LNCAP (cell line): ENCODE measurements around the gene KLC3.

ENCODE experiments used
- TF ChIP-seq, protein P1 (sequence below): fragments of 450-650 bp; IDR thresholded peaks from 2 replicates; pipeline ENCODE4 v1.5.1; 2017; ENCODE audit warnings: mild to moderate bottlenecking

Gene KLC3

DNA sequence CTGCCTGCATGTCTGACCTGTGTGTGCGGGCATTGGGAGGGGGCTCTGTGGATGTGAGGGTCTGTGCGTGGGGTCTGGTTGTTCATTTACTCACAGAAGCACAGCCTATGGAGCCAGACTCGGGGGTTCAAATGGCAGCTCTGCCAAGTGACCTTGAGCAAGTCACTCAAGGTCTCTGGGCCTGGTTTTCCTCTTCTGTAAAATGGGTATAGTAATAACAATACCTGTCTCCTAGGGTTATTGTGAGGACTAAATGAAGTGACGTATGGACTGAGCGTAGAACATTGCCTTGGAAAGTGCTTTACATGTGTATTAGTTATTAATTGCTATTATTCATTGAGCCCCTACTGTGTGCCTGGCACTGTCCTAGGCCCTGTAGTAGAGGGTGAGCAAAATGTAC, 42.3 kb upstream of the KLC3 start:
- TF ChIP-seq, protein P1, sequence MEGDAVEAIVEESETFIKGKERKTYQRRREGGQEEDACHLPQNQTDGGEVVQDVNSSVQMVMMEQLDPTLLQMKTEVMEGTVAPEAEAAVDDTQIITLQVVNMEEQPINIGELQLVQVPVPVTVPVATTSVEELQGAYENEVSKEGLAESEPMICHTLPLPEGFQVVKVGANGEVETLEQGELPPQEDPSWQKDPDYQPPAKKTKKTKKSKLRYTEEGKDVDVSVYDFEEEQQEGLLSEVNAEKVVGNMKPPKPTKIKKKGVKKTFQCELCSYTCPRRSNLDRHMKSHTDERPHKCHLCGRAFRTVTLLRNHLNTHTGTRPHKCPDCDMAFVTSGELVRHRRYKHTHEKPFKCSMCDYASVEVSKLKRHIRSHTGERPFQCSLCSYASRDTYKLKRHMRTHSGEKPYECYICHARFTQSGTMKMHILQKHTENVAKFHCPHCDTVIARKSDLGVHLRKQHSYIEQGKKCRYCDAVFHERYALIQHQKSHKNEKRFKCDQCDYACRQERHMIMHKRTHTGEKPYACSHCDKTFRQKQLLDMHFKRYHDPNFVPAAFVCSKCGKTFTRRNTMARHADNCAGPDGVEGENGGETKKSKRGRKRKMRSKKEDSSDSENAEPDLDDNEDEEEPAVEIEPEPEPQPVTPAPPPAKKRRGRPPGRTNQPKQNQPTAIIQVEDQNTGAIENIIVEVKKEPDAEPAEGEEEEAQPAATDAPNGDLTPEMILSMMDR, result no peak

DNA sequence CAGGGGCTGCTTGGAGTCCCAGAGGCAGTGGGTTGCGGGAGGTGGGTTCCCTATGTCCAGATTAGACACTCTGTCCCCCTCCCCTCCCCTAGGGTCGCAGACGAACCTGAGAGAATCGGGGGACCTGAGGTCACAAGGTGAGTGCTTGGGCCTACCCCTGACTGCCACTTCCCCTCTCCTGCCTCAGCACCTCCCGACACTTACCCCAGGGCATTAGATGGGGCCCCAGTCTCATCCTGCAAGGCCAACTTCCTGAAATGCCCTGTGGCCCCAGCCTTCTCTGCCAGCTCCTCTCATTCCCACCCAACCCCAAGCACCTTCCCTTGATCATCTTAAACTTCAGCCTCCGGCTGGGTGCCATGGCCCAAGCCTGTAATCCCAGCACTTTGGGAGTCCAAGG, 40.8 kb upstream of the KLC3 start:
- TF ChIP-seq, protein P1, result no peak

DNA sequence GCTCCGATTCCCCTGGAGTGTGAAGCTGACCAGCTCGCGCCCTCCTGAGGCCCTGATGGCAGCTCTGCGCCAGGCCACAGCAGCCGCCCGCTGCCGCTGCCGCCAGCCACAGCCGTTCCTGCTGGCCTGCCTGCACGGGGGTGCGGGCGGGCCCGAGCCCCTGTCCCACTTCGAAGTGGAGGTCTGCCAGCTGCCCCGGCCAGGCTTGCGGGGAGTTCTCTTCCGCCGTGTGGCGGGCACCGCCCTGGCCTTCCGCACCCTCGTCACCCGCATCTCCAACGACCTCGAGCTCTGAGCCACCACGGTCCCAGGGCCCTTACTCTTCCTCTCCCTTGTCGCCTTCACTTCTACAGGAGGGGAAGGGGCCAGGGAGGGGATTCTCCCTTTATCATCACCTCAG, 38.1 kb upstream of the KLC3 start:
- TF ChIP-seq, protein P1, result no peak

DNA sequence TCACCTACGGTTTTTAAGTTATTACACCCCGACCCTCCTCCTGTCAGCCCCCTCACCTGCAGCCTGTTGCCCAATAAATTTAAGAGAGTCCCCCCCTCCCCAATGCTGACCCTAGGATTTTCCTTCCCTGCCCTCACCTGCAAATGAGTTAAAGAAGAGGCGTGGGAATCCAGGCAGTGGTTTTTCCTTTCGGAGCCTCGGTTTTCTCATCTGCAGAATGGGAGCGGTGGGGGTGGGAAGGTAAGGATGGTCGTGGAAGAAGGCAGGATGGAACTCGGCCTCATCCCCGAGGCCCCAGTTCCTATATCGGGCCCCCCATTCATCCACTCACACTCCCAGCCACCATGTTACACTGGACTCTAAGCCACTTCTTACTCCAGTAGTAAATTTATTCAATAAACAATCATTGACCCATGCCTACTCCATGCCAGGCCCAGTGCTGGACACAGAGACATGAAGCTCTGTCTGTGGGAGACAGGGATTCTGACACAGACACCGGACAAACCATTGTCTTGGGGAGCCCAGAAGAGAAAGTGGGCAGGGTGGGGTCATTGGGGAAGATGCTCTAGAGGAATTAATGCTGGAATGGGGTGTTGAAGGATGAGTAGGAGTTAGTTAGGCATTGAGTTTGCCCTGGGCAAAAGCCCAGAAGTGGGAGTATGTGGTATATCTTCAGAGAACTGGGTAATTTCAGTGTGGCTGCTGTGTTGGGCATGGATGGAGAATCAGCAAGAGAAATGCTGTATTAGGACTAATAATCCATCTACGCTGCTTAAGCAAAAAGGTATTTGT, 37.1 kb upstream of the KLC3 start:
- TF ChIP-seq, protein P1, result no peak

DNA sequence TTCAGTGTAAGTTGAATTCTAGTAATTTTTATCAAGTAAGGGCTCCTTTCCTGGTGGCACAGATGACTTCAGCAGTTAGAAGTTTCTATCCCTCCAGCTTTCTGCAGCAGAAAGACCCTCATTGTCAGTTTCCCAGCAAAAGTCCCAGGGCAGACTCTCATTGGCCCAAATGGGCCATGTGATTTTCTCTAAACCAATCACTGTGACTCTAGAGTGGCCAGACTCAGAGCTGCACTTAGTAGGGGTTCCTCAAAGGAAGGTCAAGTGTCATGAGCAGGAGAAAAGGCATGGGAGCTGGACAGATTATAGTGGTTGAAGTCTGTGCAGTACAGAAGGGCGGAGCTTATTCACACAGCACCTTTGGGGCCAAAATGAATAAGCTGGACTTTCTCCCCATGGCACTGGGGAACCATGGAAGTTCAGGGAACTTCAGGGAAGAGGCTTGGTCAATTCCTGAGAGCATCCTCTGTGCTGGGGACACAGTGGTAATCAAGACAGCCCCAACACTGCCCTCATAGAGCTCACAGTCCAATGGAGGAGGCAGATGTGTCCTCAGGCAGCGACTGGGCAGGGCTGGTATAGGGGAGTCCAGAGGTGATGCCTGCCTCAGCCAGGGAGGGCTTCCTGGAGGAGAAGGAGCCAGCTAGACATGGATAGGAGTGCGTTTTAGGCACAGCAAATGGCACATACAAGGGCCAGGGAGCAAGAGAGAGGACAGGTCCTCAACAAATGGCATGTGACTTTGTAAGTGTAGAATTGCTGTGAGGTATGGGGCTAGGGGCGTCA, 36.2 kb upstream of the KLC3 start:
- TF ChIP-seq, protein P1, result no peak

DNA sequence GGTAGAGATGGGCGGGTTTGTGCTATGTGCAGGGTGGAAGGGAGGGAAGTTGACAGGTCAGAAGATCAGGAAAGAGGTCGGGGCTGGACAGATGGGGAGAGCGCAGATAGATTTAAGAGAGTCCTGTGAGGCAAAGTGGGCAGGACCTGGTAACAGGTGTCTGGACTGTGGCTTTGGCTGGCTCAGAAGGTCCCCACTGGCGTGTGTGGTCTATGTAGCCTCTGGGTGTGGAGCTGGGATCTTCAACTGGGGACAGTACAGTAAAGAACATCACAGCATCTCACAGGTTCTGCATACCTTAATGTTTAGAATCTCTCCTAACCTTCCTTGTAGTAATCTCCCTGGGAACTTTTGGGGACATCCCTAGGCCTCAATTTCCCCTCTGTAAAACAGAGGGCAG, 35.5 kb upstream of the KLC3 start:
- TF ChIP-seq, protein P1, result no peak

DNA sequence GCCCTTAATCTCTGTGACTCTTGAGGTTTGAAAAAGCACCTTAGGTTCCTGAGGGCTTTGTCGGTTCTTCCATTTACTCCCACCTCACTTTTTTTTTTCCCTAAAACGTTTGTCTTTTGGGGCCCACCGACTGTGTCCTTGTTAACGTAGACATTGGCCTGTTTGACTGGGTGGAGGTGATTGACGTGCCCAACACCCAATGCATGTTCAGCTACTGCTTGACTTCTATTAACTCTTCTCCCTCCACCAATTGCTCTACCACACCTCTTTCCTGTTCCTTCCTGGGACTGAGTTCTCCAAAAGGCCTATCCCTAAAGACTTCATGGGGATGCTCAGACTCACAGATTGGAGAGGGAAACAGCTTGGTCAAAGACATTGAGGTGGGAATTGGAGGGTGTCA, 35.1 kb upstream of the KLC3 start:
- TF ChIP-seq, protein P1, result no peak
